Stimulated activated CD8-positive, alpha-beta memory T cell treated with anti-CD3 and anti-CD28 coated beads, Interleukin-15, amount 100 ng/mL, for 1 hour (primary cell): ENCODE data around the gene FAM13C.

Source experiments
- DNase-seq: peaks from one replicate; pipeline ENCODE4 v3.0.0-alpha.2; 2020; ENCODE audit warnings: low read depth

FAM13C gene

GRCh38 chr10:59315465-59315864 is 46.9 kb downstream of the FAM13C start:
- DNase-seq = no peak

- DNase-seq = no peak
Measured at GRCh38 chr10:59314268-59314667, 48.1 kb downstream of the FAM13C start.

- no peak for DNase-seq
Measured at GRCh38 chr10:59312247-59312646, 50.1 kb downstream of the FAM13C start.

- no peak for DNase-seq
Measured at GRCh38 chr10:59311025-59311424, 51.3 kb downstream of the FAM13C start.

GRCh38 chr10:59310324-59310914 is 51.9 kb downstream of the FAM13C start:
- no peak for DNase-seq

GRCh38 chr10:59304521-59305097 is 57.7 kb downstream of the FAM13C start:
- no peak for DNase-seq

GRCh38 chr10:59303018-59303417 is 59.3 kb downstream of the FAM13C start:
- no peak for DNase-seq

- DNase-seq = no peak
Measured at GRCh38 chr10:59302381-59302780, 60.0 kb downstream of the FAM13C start.

GRCh38 chr10:59301067-59301754 is 61.1 kb downstream of the FAM13C start:
- no peak for DNase-seq

GRCh38 chr10:59300386-59300785 is 62.0 kb downstream of the FAM13C start:
- no peak for DNase-seq

GRCh38 chr10:59299933-59300332 is 62.4 kb downstream of the FAM13C start:
- DNase-seq = no peak

GRCh38 chr10:59290448-59290847 is 71.9 kb downstream of the FAM13C start:
- no peak for DNase-seq

GRCh38 chr10:59289853-59290252 is 72.5 kb downstream of the FAM13C start:
- no peak for DNase-seq

- DNase-seq = no peak
Measured at GRCh38 chr10:59287587-59288255, 74.6 kb downstream of the FAM13C start.

GRCh38 chr10:59285848-59286247 is 76.5 kb downstream of the FAM13C start:
- DNase-seq = no peak

- no peak for DNase-seq
Measured at GRCh38 chr10:59285073-59285472, 77.3 kb downstream of the FAM13C start.

GRCh38 chr10:59284118-59284975 is 78.0 kb downstream of the FAM13C start:
- no peak for DNase-seq

GRCh38 chr10:59283456-59284091 is 78.8 kb downstream of the FAM13C start:
- no peak for DNase-seq

- DNase-seq = no peak
Measured at GRCh38 chr10:59281861-59282260, 80.5 kb downstream of the FAM13C start.

GRCh38 chr10:59279991-59280505 is 82.3 kb downstream of the FAM13C start:
- no peak for DNase-seq

- DNase-seq = no peak
Measured at GRCh38 chr10:59279476-59279875, 82.9 kb downstream of the FAM13C start.
